ENCODE results near the gene LRP2. TPM values are rescaled to one million over a fixed set of nuclear protein-coding genes. Genes with fewer than 3 reads are reported as not detected.

The LRP2 gene
- total and polyA plus RNA-seq, 2 experiments from 2014 or later, result 8.1 to 38.3 TPM

DNA sequence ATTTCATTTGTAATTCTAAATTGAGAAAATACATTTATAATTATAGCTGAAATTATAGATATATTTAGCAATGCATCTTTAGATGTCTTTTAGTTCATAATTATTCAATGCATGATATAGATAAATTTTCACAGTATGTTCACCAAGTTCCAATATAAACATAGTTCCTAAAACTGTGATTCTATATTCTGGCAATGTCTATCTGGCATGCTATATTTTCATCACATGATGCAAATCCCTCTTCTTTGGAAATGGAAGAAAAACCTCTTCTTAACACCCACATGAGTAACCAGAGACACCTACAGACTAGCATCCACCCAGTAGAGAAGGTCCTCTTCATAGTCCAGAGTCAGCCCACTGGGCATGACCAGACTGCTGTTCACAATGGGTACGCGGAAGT is 157.2 kb downstream of the LRP2 start:
- H2AFZ ChIP-seq, result no peak overlapping the region
- no peaks in the 10 kb centered on the region for H3K9me2 ChIP-seq (replicated peaks; ENCODE audit: insufficient read depth)
- DNase-seq (ENCODE audit: low spot score), result no peak
- H3K36me3 ChIP-seq (replicated peaks; ENCODE audit: insufficient read depth, low read depth), result no peaks in the 10 kb centered on the region
- H4K20me1 ChIP-seq (ENCODE audit: insufficient read depth, poor library complexity, severe bottlenecking), result no peaks in the 10 kb centered on the region
- H3K27ac ChIP-seq, result no peak overlapping the region
- H3K4me1 ChIP-seq (ENCODE audit: insufficient read depth), result no peaks in the 10 kb centered on the region
- 94% methylated on average over 2 of the region's 2 CpGs for WGBS (ENCODE audit: low lambda C conversion rate, missing lambda C conversion rate)
- H3K79me2 ChIP-seq, result no peaks in the 10 kb centered on the region
- H3K9me3 ChIP-seq (ENCODE audit: low read depth), result no peaks in the 10 kb centered on the region
- no peak overlapping the region for H3K4me2 ChIP-seq
- no peak overlapping the region for H3K4me3 ChIP-seq
- TF ChIP-seq EZH2 (IDR thresholded peaks at IDR 0.05; ENCODE audit: borderline replicate concordance) (no peak), EZH2phosphoT487 (IDR thresholded peaks at IDR 0.05; ENCODE audit: low read depth, severe bottlenecking, unreplicated experiment) (no peak)
- TF ChIP-seq, protein P1, sequence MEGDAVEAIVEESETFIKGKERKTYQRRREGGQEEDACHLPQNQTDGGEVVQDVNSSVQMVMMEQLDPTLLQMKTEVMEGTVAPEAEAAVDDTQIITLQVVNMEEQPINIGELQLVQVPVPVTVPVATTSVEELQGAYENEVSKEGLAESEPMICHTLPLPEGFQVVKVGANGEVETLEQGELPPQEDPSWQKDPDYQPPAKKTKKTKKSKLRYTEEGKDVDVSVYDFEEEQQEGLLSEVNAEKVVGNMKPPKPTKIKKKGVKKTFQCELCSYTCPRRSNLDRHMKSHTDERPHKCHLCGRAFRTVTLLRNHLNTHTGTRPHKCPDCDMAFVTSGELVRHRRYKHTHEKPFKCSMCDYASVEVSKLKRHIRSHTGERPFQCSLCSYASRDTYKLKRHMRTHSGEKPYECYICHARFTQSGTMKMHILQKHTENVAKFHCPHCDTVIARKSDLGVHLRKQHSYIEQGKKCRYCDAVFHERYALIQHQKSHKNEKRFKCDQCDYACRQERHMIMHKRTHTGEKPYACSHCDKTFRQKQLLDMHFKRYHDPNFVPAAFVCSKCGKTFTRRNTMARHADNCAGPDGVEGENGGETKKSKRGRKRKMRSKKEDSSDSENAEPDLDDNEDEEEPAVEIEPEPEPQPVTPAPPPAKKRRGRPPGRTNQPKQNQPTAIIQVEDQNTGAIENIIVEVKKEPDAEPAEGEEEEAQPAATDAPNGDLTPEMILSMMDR (IDR thresholded peaks at IDR 0.05; ENCODE audit: poor library complexity), result no peak
- no peaks in the 10 kb centered on the region for H3K27me3 ChIP-seq

DNA sequence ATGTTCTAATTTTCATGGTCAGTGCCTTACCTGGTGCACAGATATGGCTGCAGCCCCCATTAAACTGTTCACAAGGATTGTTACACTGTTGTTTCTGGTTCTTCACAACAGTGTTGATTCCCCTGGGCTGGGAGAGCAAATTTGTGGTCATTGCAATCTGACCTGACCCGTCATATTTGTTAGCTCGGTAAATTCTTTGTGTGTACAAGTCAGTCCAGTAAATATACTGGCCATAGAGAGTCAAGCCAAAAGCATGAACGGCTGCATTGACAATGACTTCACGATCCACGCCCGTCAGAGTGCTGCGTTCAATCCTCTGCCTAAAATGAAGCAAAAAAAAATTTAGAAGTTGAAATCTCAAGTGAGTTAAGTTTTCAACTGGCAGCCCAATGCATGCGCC is 158.4 kb downstream of the LRP2 start:
- no peak for TF ChIP-seq EZH2phosphoT487 (IDR thresholded peaks at IDR 0.05; ENCODE audit: low read depth, severe bottlenecking, unreplicated experiment)
- TF ChIP-seq, protein P1 (IDR thresholded peaks at IDR 0.05; ENCODE audit: poor library complexity), result no peak
- no peak for TF ChIP-seq EZH2 (IDR thresholded peaks at IDR 0.05; ENCODE audit: borderline replicate concordance)
- Histone ChIP-seq H3K4me2 (no peak overlapping the region), H3K4me1 (ENCODE audit: insufficient read depth) (no peaks in the 10 kb centered on the region), H3K79me2 (no peaks in the 10 kb centered on the region), H3K36me3 (replicated peaks; ENCODE audit: insufficient read depth, low read depth) (no peaks in the 10 kb centered on the region), H4K20me1 (ENCODE audit: insufficient read depth, poor library complexity, severe bottlenecking) (no peaks in the 10 kb centered on the region), H2AFZ (no peak overlapping the region), H3K27me3 (no peaks in the 10 kb centered on the region), H3K27ac (no peak overlapping the region), H3K9me2 (replicated peaks; ENCODE audit: insufficient read depth) (no peaks in the 10 kb centered on the region), H3K9me3 (ENCODE audit: low read depth) (no peaks in the 10 kb centered on the region), H3K4me3 (no peak overlapping the region)
- 89% methylated on average over 8 of the region's 8 CpGs for WGBS (ENCODE audit: low lambda C conversion rate, missing lambda C conversion rate)
- no peak for DNase-seq (ENCODE audit: low spot score)

DNA sequence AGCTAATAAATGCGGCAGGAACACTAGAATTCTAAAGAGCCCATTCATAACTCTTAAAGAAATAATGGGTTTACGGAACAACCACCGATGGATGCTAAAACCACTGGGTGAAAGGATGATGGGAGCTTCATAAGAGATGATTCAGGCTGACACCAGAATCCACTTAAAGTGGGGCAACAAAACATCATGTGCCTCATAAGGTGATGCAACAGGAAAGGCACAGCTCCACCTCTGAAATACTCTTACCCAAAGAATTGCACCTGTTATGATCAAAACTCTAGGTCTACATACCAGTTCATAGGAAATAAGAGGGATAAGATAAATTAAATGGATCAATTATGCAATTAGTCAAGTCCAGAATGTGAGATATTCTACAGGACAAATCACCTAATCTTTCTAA is 161.6 kb downstream of the LRP2 start:
- no peak overlapping the region for H3K4me3 ChIP-seq
- no peaks in the 10 kb centered on the region for H3K9me2 ChIP-seq (replicated peaks; ENCODE audit: insufficient read depth)
- no peaks in the 10 kb centered on the region for H4K20me1 ChIP-seq (ENCODE audit: insufficient read depth, poor library complexity, severe bottlenecking)
- WGBS (ENCODE audit: low lambda C conversion rate, missing lambda C conversion rate), result 93% methylated on average over 3 of the region's 3 CpGs
- H3K27me3 ChIP-seq, result no peaks in the 10 kb centered on the region
- TF ChIP-seq, protein P1 (IDR thresholded peaks at IDR 0.05; ENCODE audit: poor library complexity), result no peak
- no peaks in the 10 kb centered on the region for H3K79me2 ChIP-seq
- no peaks in the 10 kb centered on the region for H3K4me1 ChIP-seq (ENCODE audit: insufficient read depth)
- no peak for DNase-seq (ENCODE audit: low spot score)
- no peak overlapping the region for H3K4me2 ChIP-seq
- H3K36me3 ChIP-seq (replicated peaks; ENCODE audit: insufficient read depth, low read depth), result no peaks in the 10 kb centered on the region
- H3K9me3 ChIP-seq (ENCODE audit: low read depth), result no peaks in the 10 kb centered on the region
- no peak overlapping the region for H2AFZ ChIP-seq
- H3K27ac ChIP-seq, result no peak overlapping the region

DNA sequence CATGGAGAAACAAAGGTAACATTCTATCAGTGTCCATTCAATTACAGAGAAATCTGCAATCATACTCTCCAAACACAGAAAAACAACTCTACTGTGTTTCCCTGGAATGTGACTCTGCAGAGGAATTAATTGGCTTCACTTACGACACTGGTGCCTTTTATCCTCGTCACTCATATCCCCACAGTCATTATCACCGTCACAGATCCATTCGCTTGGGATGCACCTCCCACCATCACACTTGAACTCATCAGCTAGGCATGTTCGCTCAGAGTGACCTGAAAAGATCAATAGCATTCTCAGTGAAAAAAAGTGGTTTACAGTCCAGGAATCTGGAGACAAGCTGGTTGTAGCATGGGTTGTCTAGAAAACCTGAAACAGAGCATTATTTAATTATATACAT is 168.7 kb downstream of the LRP2 start:
- 68% methylated on average over 5 of the region's 5 CpGs for WGBS (ENCODE audit: low lambda C conversion rate, missing lambda C conversion rate)
- Histone ChIP-seq H3K4me3 (no peak overlapping the region), H3K27ac (no peak overlapping the region), H3K36me3 (replicated peaks; ENCODE audit: insufficient read depth, low read depth) (no peaks in the 10 kb centered on the region), H3K4me2 (no peak overlapping the region), H3K79me2 (no peaks in the 10 kb centered on the region), H4K20me1 (ENCODE audit: insufficient read depth, poor library complexity, severe bottlenecking) (no peaks in the 10 kb centered on the region), H3K4me1 (ENCODE audit: insufficient read depth) (no peaks in the 10 kb centered on the region), H3K9me3 (ENCODE audit: low read depth) (no peaks in the 10 kb centered on the region), H3K27me3 (no peaks in the 10 kb centered on the region), H2AFZ (no peak overlapping the region), H3K9me2 (replicated peaks; ENCODE audit: insufficient read depth) (no peaks in the 10 kb centered on the region)
- no peak for DNase-seq (ENCODE audit: low spot score)
- no peak for TF ChIP-seq EZH2 (IDR thresholded peaks at IDR 0.05; ENCODE audit: borderline replicate concordance)
- TF ChIP-seq, protein P1 (IDR thresholded peaks at IDR 0.05; ENCODE audit: poor library complexity), result no peak
- no peak for TF ChIP-seq EZH2phosphoT487 (IDR thresholded peaks at IDR 0.05; ENCODE audit: low read depth, severe bottlenecking, unreplicated experiment)

Measured in hepatocyte (in vitro differentiated cells).